Fibroblast of skin of right quadriceps (primary cell): ENCODE results near the gene CASP1.
"Not testable (repeated sequence)": the region's sequence is repeated elsewhere in the genome, so short reads cannot be mapped to it uniquely, and the experiment has no call there.

Source experiments
- DNase-seq: peaks from one replicate; pipeline ENCODE4 v3.0.0-alpha.2; 2013

The CASP1 gene

DNA sequence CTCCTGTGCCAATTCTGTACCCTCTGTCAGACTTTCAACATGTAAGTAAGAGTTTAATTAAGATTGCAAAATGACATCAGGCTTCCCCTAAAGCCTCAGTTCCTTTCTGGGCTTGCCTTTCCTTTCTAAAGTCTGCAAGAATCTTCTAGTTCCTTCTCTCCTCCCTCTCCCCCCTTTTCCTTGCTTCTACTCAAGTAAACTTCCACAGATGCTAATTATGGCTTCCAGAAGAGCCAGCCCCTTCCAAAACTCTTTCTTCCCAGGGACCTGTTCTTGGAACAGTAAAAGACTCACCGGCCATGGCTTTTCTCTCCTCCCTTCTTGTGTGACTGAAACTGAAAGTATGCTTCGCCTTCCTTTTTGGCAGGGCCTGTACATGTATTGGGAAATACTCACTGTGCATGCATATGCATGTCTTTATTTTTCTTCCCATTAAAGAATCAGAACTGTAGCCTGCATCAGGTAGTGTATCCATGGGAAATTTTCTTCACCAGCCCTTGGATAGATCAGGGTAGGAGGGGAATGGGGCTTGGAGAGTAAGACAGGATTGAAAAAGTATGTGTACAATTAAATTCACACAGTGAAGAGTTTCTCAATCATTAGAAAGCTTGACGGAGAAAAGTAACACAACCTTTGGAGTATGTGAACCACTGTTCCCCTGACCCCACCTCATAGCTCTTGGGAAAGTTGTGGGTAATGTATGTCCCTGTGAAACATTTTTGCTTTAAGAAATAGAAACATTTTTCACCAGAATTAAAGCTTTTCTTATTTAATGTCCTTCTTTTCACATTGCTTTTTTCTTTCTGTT, at the start of gene CASP1:
CASP1 (minus strand) TSS at position 332 of the 808 bp plus-strand sequence; CDS start at position 301, 31 bp downstream.
- DNase-seq: peak; percentile 77

DNA sequence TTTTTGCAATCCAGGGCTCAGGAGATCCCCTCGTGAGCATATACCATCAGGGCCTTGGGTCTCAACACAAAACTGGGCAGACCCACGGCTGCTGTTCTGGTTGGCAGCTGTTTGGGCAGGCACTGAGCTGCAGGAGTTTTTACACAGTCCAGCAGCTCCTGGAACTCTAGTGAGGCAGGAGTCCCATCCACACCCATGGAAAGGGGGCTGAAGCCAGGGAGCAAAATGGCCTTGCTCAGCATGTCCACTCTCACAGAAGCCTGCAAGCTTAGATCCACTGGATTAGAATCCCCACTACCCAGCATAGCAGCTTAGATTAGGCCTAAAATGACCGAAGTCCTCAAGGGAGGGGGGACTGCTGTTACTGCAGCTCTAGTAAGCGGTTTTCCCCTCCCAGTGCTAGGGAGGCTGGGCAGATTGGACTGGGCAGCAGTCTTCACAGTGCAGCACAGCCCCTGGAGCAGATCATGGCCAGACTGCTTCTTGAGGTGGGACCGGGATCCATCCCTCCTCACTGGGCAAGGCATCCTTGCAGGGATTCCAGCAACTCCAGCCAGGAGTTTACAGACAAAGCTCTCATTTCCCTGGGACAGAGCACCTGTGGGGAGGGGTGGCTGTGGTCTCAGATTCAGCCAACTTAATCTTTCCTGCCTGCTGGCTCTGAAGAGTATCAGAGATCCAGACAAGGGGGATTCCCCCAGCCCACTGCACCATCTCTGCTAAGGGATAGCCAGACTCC, 46.6 kb upstream of the CASP1 start:
- DNase-seq: no peak

DNA sequence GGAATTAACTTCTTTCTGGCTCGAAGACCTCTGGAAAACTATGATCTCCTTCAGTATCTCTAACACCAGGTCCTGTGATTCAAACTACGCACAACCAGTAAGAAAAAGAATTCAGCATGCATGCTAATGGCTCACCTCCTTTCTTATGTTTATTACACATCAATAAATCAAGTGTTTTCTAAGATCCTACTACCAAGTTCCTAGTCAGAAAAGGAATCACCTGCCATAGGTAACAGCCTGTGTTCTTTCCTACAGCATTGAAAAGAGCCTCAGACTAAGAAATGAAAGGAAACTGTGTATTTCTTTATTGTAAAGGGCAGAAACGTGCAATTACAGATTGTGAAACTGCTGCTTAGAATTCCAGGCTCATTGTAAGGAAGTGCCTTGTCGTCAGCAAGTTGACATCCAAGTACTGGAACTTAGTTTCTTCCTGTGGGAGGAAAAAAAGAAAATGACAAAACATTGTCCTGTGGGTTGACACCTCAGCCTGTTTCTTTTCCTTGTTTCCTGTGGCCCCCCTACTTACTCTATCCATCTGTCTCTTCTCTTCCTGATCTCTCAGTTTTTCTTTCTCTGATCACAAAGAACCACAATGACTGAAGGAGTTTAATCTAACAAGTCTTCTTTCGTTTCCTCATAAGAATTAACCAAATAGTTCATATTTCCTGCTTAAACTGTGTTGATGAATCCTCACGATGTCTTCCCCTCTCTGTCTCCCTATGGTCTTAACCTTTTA, 45.4 kb upstream of the CASP1 start:
- peak; percentile 5 for DNase-seq

DNA sequence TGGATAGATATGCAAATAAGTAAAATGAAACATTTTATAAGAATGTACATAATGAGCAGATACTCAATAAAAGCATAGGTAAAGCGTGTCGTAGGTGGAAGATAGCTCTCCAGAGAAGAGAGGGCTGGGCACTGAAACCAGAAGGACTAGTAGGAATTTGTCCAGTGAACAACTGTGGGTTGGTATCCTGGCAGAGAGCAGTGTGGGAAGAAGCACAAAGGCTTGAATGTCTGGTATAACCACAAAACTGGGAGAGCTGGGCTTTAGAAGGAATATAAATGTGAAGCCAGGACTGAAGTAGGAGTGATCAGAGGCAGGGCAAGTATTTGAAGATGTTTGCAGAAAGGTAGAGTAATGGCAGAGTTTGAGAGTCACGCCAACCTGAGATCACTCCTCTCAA, 43.3 kb upstream of the CASP1 start:
- DNase-seq: no peak

DNA sequence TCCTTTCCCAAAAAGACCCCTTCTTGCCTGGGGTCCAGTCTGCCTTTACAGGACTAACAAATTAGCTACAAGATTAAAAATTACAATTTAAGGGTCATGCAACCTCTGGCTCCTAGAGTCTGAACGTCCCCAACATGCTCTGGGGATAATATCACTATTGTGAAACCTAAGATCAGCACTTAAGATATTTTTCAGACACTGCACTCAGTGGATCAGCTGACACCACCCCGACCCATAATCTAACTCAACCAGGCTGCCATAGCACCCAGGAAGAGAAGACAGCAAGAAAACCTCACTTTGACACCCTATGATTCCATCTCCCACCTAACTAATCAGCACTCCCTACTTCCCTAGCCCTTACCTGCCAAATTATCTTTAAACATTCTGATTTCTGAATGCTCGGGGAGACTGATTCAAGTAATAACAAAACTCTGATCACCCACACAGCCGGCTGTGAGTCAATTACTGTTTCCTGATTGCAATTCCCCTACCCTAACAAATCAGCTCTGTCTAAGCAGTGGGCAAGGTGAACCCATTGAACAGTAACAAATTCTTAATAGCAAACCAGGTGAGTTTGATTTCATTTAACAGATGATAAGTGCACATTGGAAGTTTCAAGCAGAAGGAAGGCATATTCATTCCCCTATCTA, 42.3 kb upstream of the CASP1 start:
- DNase-seq: not testable (repeated sequence)

DNA sequence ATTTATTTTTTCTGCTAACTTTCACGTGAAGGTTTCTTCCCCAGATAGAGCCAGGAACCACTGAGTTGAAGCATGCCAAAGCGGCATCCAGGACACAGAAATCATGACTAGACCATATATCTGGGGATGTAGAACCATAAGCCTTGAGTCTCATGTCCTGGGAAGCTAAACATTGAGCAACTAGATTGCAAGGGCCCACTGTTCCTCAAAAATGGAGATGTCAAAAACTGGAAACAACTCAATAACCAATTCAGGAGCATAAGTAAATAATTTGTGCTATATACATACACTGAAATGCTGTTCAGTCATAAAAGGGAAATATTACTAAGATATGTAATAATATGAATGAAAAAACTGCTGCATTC, 39.2 kb upstream of the CASP1 start:
- no peak for DNase-seq

DNA sequence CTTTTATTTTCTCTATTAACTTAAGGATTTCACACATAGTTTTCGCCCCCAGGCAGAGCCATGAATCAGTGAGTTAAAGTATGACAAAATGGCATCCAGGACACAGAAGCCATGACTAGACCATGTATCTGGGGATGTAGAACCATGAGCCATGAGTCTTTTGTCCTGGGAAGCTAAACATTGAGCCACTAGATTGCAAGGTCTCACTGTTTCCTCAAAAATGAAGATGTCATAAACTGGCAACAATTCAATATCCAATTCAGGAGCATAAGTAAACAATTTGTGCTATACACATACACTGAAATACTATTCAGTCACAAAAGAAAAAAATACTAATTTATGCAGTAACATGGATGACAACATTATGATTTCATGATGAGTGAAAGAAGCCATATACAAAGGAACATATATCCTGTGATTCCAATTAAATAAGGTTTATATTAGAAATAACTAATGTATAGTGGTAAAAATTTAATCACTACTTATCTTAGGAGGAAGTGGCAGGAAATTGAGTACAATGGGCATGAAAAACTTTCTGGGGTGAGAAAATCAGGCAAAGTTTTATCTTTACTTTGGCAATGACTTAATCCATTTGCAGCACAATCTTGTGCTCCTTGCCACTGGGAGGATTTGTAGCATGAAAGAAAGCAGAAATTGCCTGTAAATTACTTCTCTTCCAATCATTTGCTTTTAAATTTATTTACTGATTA, 38.7 kb upstream of the CASP1 start:
- no peak for DNase-seq

DNA sequence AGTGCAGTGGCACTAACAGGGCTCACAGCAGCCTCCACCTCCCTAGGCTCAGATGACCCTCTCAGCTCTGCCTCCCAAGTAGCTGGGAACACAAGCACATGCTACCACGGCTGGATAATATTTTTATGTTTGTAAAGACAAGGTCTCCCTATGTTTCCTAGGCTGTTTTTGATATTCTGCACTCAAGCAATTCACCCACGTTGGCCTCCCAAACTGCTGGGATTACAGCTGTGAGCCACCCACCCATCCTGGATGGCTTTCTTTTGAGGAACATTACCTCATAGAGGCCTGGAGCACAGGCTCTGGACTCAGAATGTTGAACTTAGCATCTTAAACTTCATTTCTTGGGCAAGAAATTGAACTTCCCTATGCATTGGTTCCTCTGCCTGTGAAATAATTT, 37.1 kb upstream of the CASP1 start:
- DNase-seq: not testable (repeated sequence)

DNA sequence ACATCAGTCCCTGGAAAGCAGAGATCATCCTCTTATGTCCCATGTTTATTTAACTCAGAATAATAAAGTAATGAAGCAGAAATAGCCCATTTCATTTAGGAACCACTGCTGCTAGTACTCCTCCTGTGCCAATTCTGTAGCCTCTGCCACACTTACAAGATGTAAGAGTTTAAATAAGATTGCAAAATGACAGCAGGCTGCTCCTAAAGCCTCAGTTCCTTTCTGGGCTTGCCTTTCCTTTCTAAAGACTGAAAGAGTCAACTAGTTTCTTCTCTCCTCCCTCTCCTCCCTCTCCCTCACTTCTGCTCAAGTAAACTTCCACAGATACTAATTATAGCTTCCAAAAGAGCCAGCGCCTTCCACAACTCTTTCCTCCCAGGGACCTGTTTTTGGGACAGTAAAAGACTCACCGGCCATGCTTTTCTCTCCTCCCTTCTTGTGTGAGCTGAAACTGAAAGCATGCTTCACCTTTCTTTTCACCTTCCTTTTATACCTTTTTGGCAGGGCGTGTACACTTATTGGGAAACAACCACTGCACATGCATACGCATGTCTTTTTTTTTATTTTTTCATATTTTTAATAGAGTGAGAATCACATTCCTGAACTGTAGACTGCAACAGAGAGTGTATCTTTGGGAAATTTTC, 36.3 kb upstream of the CASP1 start:
- no peak for DNase-seq

DNA sequence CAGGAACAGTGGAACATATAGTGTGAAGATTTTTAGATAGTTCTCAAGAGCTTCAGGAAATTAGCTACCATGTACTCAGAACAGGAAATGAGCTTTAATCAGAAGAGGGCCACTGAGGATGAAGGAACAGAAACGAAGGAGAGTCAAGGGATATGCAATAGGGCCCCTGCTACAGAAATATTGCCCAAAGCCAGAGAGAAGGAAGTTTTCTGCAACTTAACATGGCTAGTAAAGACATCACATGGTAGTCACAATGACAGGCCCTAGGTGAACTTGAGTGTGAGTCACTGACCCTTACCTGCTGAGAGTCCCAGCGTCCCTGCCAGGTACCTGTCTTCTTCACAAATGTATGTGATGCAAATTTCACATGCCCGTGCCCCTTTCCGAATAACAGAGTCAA, 35.4 kb upstream of the CASP1 start:
- DNase-seq: no peak

DNA sequence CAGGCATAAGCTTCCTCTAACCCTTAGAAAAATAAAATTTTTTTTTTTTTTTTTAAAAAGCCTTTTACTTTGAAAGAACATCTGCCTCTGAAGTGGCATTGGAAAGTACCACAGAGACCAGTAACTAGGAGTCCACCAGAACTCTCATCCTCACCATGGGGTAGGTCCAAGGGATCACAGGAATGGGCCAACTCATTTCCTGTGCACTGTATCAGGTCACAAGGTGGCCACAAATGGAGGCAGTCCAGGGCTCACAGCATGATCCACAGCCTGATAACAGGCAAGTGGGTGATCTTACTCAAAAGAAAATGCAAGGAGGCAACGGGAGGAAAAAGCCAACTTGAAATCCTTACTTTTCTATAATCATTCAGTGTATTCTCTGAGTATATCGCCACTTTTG, 34.8 kb upstream of the CASP1 start:
- not testable (repeated sequence) for DNase-seq

DNA sequence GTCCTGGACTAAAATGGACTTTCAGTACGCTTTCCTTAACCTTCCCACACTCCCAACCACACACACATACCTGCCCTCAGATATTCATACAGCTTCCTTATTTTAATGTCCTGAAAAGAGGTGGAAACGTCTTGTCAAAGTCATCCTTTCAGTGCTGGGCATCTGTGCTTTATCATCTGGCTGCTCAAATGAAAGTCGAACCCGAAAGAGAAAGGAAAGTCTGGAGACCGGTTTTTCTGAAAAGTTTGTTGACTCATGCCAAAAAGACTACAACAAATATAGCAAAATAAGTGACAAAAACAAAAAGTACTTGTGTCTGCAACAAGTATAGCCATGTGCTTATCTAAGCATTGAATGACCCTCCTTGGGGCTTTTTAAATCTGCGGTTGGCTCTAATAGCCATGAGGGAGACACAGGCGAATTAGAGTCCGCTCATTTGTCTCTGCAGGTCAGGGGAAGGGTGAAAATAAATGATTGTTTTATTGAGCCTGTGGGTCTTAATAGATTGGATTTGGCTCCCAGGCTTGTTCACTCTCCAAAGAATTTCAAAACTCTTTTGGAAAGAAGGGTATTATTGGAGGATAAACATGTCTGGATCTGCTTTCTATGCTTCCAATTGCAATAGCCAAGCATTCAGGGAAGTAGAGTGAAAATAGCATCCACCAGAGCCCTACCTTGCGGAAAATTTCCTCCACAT, 28.4 kb upstream of the CASP1 start:
- DNase-seq: not testable (repeated sequence)

DNA sequence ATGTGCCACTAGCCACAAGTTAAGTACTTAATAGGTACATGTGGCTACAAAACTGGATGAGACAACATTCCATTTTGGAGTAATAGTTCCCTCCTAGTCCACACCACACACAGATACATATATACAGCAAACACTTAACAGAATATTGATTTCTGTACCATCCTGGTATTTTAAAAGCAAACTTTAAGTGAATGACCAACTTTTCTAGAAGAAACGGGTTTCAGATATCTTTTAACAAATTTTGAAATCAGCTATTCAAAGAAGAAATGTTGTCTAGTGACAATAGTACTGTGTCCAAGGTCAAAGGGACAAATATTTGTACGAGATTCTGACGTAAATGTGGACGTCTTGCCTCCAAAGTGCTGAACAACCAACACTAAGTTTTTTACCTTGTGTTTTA, 22.5 kb upstream of the CASP1 start:
- DNase-seq: no peak

DNA sequence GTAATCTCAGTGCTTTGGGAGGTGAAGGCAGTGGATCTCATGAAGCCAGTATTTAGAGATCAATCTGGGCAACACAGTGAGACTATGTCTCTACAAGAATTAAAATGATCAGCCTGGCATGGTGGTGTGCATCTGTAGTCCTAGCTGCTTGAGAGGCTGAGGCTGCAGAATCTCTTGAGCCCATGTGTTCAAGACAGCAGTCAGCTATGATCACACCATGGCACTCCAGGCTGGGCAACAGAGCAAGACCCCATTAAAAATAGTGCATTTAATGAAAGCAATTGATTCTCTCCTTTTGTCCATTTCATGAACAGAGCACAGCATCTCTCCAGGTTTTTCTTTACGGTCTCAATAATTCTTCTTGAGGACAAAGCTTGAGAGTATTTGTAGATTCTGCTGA, 21.5 kb upstream of the CASP1 start:
- no peak for DNase-seq

DNA sequence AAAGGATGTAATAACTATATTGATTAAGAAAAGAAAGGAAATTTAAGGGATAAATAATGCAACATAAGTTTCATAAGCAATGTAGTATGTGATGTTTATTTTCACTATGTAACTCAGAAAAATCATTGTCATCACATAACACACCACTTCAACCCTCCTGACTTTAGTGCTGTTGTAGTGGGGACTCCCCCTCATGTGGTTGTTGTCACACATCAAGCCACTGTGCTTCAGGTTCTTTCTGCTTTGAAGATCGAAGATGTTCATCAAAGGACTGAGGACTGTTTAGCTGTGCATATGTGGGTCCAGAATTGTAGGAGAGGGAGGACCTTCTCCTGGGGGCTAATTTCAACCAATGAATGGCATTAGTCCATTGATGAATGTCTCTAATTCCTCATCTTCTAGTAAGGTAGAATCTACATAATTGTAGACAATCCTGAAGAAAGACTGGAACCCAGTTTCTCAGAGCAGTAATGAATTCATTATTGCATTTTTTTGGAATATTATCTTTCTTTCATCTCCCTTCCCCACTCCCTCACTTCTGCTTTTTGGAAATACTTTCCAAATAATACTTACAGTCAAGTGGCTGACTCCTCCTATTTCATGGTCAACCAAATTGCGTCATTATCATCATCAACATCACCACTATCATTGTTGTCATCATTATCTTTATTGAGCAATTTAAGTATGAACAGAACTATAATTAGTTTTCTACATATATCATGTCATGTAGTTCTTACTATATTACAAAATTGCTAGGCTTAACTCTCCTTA, 20.0 kb upstream of the CASP1 start:
- DNase-seq: no peak

DNA sequence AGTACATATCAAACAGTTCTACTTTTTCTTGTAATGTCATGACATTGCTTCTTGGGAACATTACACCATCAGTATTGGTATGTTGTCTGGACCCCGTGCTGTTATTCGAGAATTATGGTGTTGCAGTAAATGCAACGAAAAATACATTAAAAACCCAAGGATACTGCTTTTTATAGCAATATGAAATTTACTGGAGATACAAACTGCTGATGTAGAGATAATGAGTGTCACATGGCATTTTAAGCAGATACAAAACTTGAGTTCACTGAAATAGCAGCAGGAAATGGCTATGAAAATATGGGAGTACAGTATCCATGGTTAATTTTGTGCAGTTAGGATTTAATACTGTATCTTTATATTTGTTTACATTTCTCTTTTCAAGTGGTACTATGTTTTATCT, 17.5 kb upstream of the CASP1 start:
- DNase-seq: no peak

DNA sequence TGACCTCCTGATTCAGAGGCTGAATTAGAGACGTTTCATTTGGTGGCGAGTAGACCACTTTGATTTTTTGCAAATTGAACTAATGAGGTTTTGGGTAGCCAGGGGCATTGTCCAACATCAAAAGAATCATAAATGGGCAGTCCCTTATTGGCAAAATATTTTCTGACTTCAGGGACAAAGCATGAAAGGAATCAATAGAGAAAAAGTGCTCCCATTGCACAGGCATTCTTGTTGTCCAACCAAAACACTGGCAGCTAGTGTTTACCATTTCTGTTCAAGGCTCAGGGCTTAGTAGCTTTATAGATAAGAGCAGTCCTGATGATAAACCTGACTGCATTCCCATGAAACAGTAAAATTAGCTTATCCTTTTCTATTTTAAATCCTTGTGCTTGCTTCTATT, 16.6 kb upstream of the CASP1 start:
- DNase-seq: no peak

DNA sequence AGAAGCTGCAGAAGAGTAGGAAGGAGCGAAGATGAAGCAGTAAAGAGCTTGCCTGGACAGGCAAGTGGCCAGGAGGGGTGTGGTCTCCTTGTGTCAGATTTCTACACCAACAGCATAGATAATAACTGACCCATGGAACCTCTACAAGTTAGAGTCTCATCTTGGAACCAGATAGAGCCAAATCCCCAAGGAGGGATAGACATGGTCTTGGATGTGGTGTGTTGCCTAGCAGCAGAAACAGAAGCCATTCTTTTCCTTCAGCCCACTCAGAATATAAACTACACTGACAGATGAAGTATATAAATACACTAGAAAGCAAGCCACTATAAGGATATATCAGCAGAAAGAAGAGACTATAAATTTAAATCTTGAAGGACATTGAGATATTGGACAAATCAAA, 14.5 kb upstream of the CASP1 start:
- no peak for DNase-seq

DNA sequence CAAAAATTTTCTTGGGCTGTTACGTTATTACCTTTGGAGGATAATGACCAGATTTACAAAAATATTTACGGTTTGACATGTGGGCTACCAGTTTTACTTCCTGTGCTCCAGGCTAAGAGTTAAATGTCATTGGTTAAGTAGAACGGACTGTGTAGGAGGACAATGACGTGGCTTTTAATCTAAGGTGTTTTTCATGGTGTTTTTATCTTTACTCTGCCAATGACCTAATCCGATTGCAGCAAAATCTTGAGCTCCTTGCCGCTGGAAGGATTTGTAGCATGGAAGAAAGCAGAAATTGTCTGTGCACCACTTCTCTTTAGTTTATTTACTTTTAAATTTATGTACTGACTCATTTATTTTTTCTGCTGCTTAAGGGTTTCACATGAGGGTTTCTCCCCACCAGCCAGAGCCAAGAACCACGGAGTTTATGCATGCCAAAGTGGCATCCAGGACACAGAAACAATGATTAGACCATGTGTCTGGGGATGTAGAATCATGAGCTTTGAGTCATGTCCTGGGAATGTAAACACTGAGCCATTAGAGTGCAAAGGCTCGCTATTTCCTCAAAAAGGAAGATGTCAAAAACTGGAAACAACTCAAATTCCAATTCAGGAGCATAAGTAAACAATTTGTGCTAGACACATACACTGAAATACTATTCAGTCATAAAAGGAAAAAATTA, 12.1 kb upstream of the CASP1 start:
- peak; percentile 99 for DNase-seq
